SK-N-MC (cell line): Measurements from ENCODE around the gene CDK8.

Source experiments
- EZH2 ChIP-seq: fragments of 200-600 bp; sonication (generic); IDR thresholded peaks from one replicate; pipeline ENCODE4 v1.6.1; 2017; ENCODE audit warnings: antibody characterized with exemption
- POLR2AphosphoS5 ChIP-seq: IDR thresholded peaks from 2 replicates; pipeline ENCODE4 v1.6.1; 2012; ENCODE audit warnings: mild to moderate bottlenecking, low read depth, low read length, borderline replicate concordance

DNA sequence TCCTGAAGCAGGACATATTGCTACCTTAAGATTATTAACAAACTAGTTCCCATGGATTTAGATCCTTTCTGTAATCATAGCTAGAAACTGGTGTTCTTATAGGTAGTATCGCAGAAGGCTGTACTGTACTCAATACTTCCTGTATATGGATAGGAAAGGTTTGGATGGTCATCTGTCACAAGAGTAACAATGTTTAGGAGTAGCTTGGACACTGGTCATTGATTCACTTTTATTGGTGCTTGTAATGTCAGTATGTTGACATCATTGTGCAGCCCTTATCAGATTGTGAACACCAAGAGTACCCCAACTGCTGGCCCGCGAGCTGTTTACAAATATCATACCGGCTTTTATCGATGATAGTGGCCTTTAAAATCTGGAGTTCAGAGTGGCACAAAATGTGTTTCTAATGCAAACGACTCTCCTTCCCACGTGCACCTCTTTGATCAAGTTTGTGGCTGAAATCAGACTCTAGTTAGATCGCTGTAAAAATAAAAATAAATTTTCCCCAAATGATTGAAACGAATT is 605 bp upstream of the CDK8 start:
- TF ChIP-seq POLR2AphosphoS5 = no peak
- no peak for TF ChIP-seq EZH2
